ENCODE results near the gene CRELD2.

CRELD2 gene

DNA sequence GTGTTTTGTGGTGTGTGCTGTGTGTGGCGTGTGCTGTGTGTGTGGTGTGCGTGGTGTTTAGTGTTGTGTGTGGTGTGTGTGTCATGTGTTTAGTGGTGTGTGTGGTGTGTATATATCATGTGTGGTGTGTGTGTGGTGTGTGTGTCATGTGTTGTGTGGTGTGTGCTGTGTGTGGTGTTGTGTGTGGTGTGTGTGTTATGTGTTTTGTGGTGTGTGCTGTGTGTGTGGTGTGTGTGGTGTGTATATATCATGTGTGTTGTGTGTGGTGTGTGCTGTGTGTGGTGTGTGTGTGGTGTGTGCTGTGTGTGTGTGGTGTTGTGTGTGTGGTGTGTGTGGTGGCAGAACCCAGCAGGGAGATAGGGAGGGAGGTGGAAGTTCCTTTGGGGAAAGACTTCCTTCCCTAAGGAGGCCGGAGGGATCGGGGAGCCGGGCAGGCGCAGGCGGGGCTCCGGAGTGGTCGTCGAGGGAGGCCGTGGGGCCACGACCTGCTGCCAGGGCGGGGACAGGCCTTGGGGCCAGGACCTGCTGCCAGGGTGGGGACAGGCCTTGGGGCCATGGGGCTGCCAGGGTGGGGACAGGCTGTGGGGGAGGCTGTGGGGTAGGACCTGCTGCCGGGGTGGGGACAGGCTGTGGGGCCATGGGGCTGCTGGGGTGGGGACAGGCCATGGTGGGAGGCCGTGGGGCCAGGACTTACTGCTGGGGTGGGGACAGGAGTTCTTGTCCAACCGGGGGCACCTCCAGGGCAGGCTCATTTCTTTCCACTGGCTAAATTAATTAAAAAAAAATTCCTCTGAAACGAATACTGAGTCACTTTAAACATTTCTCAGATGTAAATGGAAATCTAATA, 57.3 kb downstream of the CRELD2 start:
- intact Hi-C loops (cut with DNase I): no loop called here
- peak in 6 of 10 donors; percentile 6 to 75 (median 40) for DNase-seq

- intact Hi-C loops (cut with DNase I): no loop called here
- peak in 4 of 10 donors; percentile 6 to 79 (median 26) for DNase-seq
These were observed 58.2 kb downstream of the CRELD2 start for GRCh38 chr22:49976439-49977175.

All from posterior cingulate gyrus (tissue), 11 donors.